ENCODE results near the gene SLC7A8. TPM values are rescaled to one million over a fixed set of nuclear protein-coding genes. Genes with fewer than 3 reads are reported as not detected.

The SLC7A8 gene
- total and polyA plus RNA-seq, 2 of the 4 experiments (the other 2 are of a cell fraction): 0.31 TPM; not detected in 1

DNA sequence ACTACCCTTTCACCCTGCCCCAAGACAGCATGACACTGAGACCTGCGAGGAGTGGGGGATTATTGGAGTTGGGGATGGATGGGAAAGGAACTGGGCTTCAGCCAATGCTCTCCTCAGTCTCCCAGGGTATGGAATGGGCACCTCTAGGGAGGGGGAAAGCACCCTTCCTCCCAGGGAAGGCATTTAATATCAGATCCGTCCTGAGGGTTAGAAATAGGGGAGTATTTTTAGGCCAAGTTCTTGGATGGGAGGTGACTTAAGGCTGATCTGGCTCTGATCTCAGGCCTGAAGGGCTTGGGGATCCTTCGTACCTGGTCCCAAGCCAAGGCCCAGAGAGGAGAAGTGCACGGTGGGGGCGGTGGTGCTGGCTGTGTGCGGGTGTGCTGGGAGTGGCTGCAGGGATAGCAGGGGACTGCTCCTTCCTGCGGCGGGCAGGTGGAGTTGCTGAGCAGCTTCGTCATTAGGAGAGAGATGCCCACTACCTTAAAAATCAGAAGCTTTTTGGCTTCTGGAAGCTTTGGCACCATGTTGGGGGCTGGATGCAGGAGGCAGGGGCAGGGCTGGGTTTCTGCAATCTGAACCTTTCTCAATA lies 57.4 kb downstream of the SLC7A8 start:
- H4K91ac ChIP-seq (ENCODE audit: insufficient read depth, low read depth, low read length): no peak overlapping the region
- no CpG with 5 or more reads among the region's 9 CpGs for WGBS, 2 experiments (ENCODE audit: extremely low coverage in 2 of 2, insufficient read length in 1 of 2)
- no peak overlapping the region for H2BK120ac ChIP-seq (ENCODE audit: low read depth, low read length)
- dilution Hi-C loops (cut with HindIII; ENCODE audit: low sequenced_read_pairs, unreplicated experiment): no loop called here
- ChIA-PET CTCF (no interaction called here), POLR2A (ENCODE audit: unreplicated experiment) (no interaction called here)
- H2BK15ac ChIP-seq (ENCODE audit: low read depth, low read length): no peak overlapping the region
- no peak overlapping the region for H2BK5ac ChIP-seq (ENCODE audit: low read depth, low read length, poor library complexity, severe bottlenecking)
- no peaks in the 10 kb centered on the region for H3K9me3 ChIP-seq (ENCODE audit: control insufficient read depth, insufficient read depth, low read length)
- no peak overlapping the region for H2AK9ac ChIP-seq (replicated peaks; ENCODE audit: low read depth, low read length, poor library complexity)
- no peak overlapping the region for H2BK20ac ChIP-seq (ENCODE audit: low read depth, low read length)
- H3K56ac ChIP-seq (ENCODE audit: extremely low read depth, insufficient read depth, low read length): no peak overlapping the region
- no peak for ATAC-seq (ENCODE audit: low read depth)
- H3K4ac ChIP-seq (ENCODE audit: low read depth, low read length): no peak overlapping the region
- H3K23ac ChIP-seq (ENCODE audit: low read depth, low read length): no peak overlapping the region
- BruUV-seq (replicated peaks): no TSS peak
- H3K18ac ChIP-seq (ENCODE audit: low read depth, low read length): no peak overlapping the region
- H3K36me3 ChIP-seq (ENCODE audit: control insufficient read depth, insufficient read depth, low read length): no peaks in the 10 kb centered on the region
- no peaks in the 10 kb centered on the region for H4K20me1 ChIP-seq (ENCODE audit: insufficient read depth, low read length)
- H3K79me1 ChIP-seq (ENCODE audit: low read depth in 1 of 2, low read length in 2 of 2): no peaks in the 10 kb centered on the region
- no peak overlapping the region for H4K8ac ChIP-seq (ENCODE audit: low read depth in 2 of 2, low read length in 2 of 2)
- H3K27ac ChIP-seq (ENCODE audit: insufficient read depth, low read length): no peak overlapping the region
- peaks cover 23% of the 10 kb centered on the region for H3K27me3 ChIP-seq (ENCODE audit: control insufficient read depth, insufficient read depth, low read length)
- DNase-seq: no peak
- no peaks in the 10 kb centered on the region for H3K9me1 ChIP-seq (ENCODE audit: insufficient read depth, low read length)
- H4K5ac ChIP-seq (ENCODE audit: low read depth, low read length): no peak overlapping the region
- intact Hi-C loops (cut with micrococcal nuclease): no loop called here
- H3K4me1 ChIP-seq (ENCODE audit: control insufficient read depth, insufficient read depth, low read length): 0 out of 2 replicates have a peak, but pooled peaks cover 3% of the 10 kb centered on the region
- no peak overlapping the region for H2AFZ ChIP-seq (replicated peaks; ENCODE audit: low read length, poor library complexity)
- in situ Hi-C loops (cut with MboI; ENCODE audit: low sequenced_read_pairs): loop anchor here (5.0 kb wide), 1 partner anchor 56 kb away; the partner anchor contains the start of gene SLC7A8
- H2AK5ac ChIP-seq (ENCODE audit: low read depth, low read length): no peak overlapping the region
- H3K4me3 ChIP-seq (ENCODE audit: insufficient read depth, low read depth, low read length): no peak overlapping the region
- H3K14ac ChIP-seq (replicated peaks; ENCODE audit: low read depth, low read length): no peak overlapping the region
- H3K9ac ChIP-seq (ENCODE audit: low read depth, low read length): no peak overlapping the region
- H3K4me2 ChIP-seq (ENCODE audit: low read depth, low read length): no peak overlapping the region
- TF ChIP-seq MAFK (IDR thresholded peaks at IDR 0.05; ENCODE audit: low read depth, low read length): no peak
- no peak for TF ChIP-seq CHD1 (IDR thresholded peaks at IDR 0.05; ENCODE audit: low read depth, low read length)
- no peak for TF ChIP-seq FOS (IDR thresholded peaks at IDR 0.05; ENCODE audit: low read depth, low read length)
- TF ChIP-seq RAD21 (IDR thresholded peaks at IDR 0.05; ENCODE audit: low read length): no peak
- TF ChIP-seq MXI1 (IDR thresholded peaks at IDR 0.05; ENCODE audit: borderline replicate concordance, low read depth, low read length): no peak
- TF ChIP-seq, protein P1, sequence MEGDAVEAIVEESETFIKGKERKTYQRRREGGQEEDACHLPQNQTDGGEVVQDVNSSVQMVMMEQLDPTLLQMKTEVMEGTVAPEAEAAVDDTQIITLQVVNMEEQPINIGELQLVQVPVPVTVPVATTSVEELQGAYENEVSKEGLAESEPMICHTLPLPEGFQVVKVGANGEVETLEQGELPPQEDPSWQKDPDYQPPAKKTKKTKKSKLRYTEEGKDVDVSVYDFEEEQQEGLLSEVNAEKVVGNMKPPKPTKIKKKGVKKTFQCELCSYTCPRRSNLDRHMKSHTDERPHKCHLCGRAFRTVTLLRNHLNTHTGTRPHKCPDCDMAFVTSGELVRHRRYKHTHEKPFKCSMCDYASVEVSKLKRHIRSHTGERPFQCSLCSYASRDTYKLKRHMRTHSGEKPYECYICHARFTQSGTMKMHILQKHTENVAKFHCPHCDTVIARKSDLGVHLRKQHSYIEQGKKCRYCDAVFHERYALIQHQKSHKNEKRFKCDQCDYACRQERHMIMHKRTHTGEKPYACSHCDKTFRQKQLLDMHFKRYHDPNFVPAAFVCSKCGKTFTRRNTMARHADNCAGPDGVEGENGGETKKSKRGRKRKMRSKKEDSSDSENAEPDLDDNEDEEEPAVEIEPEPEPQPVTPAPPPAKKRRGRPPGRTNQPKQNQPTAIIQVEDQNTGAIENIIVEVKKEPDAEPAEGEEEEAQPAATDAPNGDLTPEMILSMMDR (conservative IDR thresholded peaks at IDR 0.05; ENCODE audit: low read depth, low read length): no peak
- TF ChIP-seq, protein P2, sequence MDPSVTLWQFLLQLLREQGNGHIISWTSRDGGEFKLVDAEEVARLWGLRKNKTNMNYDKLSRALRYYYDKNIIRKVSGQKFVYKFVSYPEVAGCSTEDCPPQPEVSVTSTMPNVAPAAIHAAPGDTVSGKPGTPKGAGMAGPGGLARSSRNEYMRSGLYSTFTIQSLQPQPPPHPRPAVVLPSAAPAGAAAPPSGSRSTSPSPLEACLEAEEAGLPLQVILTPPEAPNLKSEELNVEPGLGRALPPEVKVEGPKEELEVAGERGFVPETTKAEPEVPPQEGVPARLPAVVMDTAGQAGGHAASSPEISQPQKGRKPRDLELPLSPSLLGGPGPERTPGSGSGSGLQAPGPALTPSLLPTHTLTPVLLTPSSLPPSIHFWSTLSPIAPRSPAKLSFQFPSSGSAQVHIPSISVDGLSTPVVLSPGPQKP (IDR thresholded peaks at IDR 0.05; ENCODE audit: borderline replicate concordance, low read depth, low read length): no peak

All from IMR-90 (cell line).